ENCODE results near the gene LAP3.

The LAP3 gene

GRCh38 chr4:17599826-17600225 lies 22.8 kb downstream of the LAP3 start:
- no peaks in the 10 kb centered on the region for H3K9me3 ChIP-seq (replicated peaks in 1 of 11)
- H3K4me3 ChIP-seq: no peak overlapping the region
- H3K4me1 ChIP-seq: peaks cover 19 to 53% (median 27%) of the 10 kb centered on the region in 10 experiments
- no peak overlapping the region for H3K4me2 ChIP-seq
- no peak overlapping the region for H3K27ac ChIP-seq
- no peak for TF ChIP-seq Cebpa-rat (IDR thresholded peaks at IDR 0.05)
- H3K9ac ChIP-seq: peak overlapping the region in 1 of 11 experiments; percentile 39; a peak in 1 of 22 replicates
- H3K27me3 ChIP-seq: no peaks in the 10 kb centered on the region
- H4K20me1 ChIP-seq: peaks cover 0 to 79% (median 5%) of the 10 kb centered on the region in 11 experiments; a peak in 10 of 22 replicates
- H3K36me3 ChIP-seq: peaks cover 89 to 94% (median 92%) of the 10 kb centered on the region in 11 experiments

- no peak overlapping the region for H3K4me2 ChIP-seq
- peak overlapping the region in 1 of 11 experiments; percentile 7; a peak in 2 of 22 replicates for H3K27ac ChIP-seq
- peaks cover 0 to 70% (median 4%) of the 10 kb centered on the region in 11 experiments; a peak in 7 of 22 replicates for H4K20me1 ChIP-seq
- no peaks in the 10 kb centered on the region for H3K9me3 ChIP-seq (replicated peaks in 1 of 11)
- TF ChIP-seq Cebpa-rat (IDR thresholded peaks at IDR 0.05): no peak
- H3K36me3 ChIP-seq: peaks cover 83 to 100% (median 88%) of the 10 kb centered on the region in 11 experiments
- no peaks in the 10 kb centered on the region for H3K27me3 ChIP-seq
- peaks cover 0 to 18% (median 0%) of the 10 kb centered on the region in 10 experiments; a peak in 6 of 20 replicates for H3K4me1 ChIP-seq
- H3K9ac ChIP-seq: 0 out of 22 replicates have a peak overlapping the region, but pooled peaks of 1 of the 11 experiments have one; percentile 13
- H3K4me3 ChIP-seq: no peak overlapping the region
These were observed 28.2 kb downstream of the LAP3 start for GRCh38 chr4:17605236-17605635.

GRCh38 chr4:17613761-17614415 lies 36.9 kb downstream of the LAP3 start:
- H4K20me1 ChIP-seq: peaks cover 33 to 40% (median 38%) of the 10 kb centered on the region in 11 experiments
- H3K4me2 ChIP-seq: peak overlapping the region; percentile 75 to 93 (median 80)
- H3K4me3 ChIP-seq: peak overlapping the region; percentile 83 to 95 (median 87)
- peak overlapping the region; percentile 88 to 97 (median 94) for H3K27ac ChIP-seq
- H3K9ac ChIP-seq: peak overlapping the region; percentile 91 to 98 (median 96)
- no peaks in the 10 kb centered on the region for H3K9me3 ChIP-seq (replicated peaks in 1 of 11)
- TF ChIP-seq Cebpa-rat (IDR thresholded peaks at IDR 0.05): no peak
- peaks cover 31 to 52% (median 47%) of the 10 kb centered on the region in 10 experiments for H3K4me1 ChIP-seq
- H3K27me3 ChIP-seq: no peaks in the 10 kb centered on the region
- peaks cover 29 to 44% (median 35%) of the 10 kb centered on the region in 11 experiments for H3K36me3 ChIP-seq

GRCh38 chr4:17614416-17615299 lies 37.7 kb downstream of the LAP3 start, which contains the start of gene MED28:
TSS of gene MED28 (plus strand) at chr4:17614641. CDS start at chr4:17614655, 14 bp downstream.
- Histone ChIP-seq H3K27ac (peak within 1 kb of the TSS; percentile 88 to 97 (median 94)), H4K20me1 (peaks cover 40 to 47% (median 46%) of the 10 kb centered on the region in 11 experiments), H3K4me3 (peak within 1 kb of the TSS; percentile 83 to 95 (median 87)), H3K4me2 (peak within 1 kb of the TSS; percentile 78 to 97 (median 91)), H3K4me1 (peaks cover 33 to 60% (median 53%) of the 10 kb centered on the region in 10 experiments), H3K9me3 (replicated peaks in 1 of 11) (no peaks in the 10 kb centered on the region), H3K36me3 (peaks cover 36 to 45% (median 39%) of the 10 kb centered on the region in 11 experiments), H3K27me3 (no peaks in the 10 kb centered on the region), H3K9ac (peak within 1 kb of the TSS; percentile 91 to 98 (median 96))
- peak in 8 of 11 experiments; percentile 12 to 64 (median 46); a peak in 7 of 22 replicates for TF ChIP-seq Cebpa-rat (IDR thresholded peaks at IDR 0.05)

GRCh38 chr4:17616283-17616682 lies 39.3 kb downstream of the LAP3 start:
- TF ChIP-seq Cebpa-rat (IDR thresholded peaks at IDR 0.05): no peak
- H3K4me2 ChIP-seq: peak overlapping the region; percentile 76 to 97 (median 91)
- H3K27me3 ChIP-seq: no peaks in the 10 kb centered on the region
- peak overlapping the region in 10 of 11 experiments; percentile 12 to 98 (median 96); a peak in 12 of 22 replicates for H3K9ac ChIP-seq
- peaks cover 56 to 63% (median 61%) of the 10 kb centered on the region in 11 experiments for H4K20me1 ChIP-seq
- peaks cover 33 to 60% (median 53%) of the 10 kb centered on the region in 10 experiments for H3K4me1 ChIP-seq
- H3K27ac ChIP-seq: no peak overlapping the region; a peak in 1 of 22 replicates
- peaks cover 52 to 57% (median 55%) of the 10 kb centered on the region in 11 experiments for H3K36me3 ChIP-seq
- H3K9me3 ChIP-seq (replicated peaks in 1 of 11): no peaks in the 10 kb centered on the region
- H3K4me3 ChIP-seq: peak overlapping the region; percentile 9 to 95 (median 87); a peak in 19 of 20 replicates

- Histone ChIP-seq H3K27me3 (no peaks in the 10 kb centered on the region), H3K9me3 (replicated peaks in 1 of 11) (no peaks in the 10 kb centered on the region), H4K20me1 (peaks cover 79 to 89% (median 86%) of the 10 kb centered on the region in 11 experiments), H3K4me3 (no peak overlapping the region; a peak in 1 of 20 replicates), H3K4me2 (peak overlapping the region; percentile 23 to 97 (median 91); a peak in 21 of 22 replicates), H3K36me3 (peaks cover 78 to 84% (median 81%) of the 10 kb centered on the region in 11 experiments), H3K27ac (peak overlapping the region in 7 of 11 experiments; percentile 7 to 36 (median 26); a peak in 8 of 22 replicates), H3K9ac (peak overlapping the region in 8 of 11 experiments; percentile 22 to 53 (median 46); a peak in 11 of 22 replicates), H3K4me1 (peaks cover 33 to 44% (median 43%) of the 10 kb centered on the region in 10 experiments)
- no peak for TF ChIP-seq Cebpa-rat (IDR thresholded peaks at IDR 0.05)
These were observed 41.9 kb downstream of the LAP3 start for GRCh38 chr4:17618926-17619325.

GRCh38 chr4:17619416-17620105 lies 42.6 kb downstream of the LAP3 start:
- peak overlapping the region in 2 of 11 experiments; percentile 16 to 26; a peak in 2 of 22 replicates for H3K27ac ChIP-seq
- H3K9ac ChIP-seq: peak overlapping the region in 5 of 11 experiments; percentile 22 to 50 (median 30); a peak in 3 of 22 replicates
- peaks cover 86 to 96% (median 91%) of the 10 kb centered on the region in 11 experiments for H4K20me1 ChIP-seq
- H3K4me3 ChIP-seq: no peak overlapping the region
- H3K27me3 ChIP-seq: no peaks in the 10 kb centered on the region
- H3K9me3 ChIP-seq (replicated peaks in 1 of 11): no peaks in the 10 kb centered on the region
- peak overlapping the region in 7 of 11 experiments; percentile 23 to 95 (median 91); a peak in 12 of 22 replicates for H3K4me2 ChIP-seq
- no peak for TF ChIP-seq Cebpa-rat (IDR thresholded peaks at IDR 0.05)
- peaks cover 33 to 44% (median 43%) of the 10 kb centered on the region in 10 experiments for H3K4me1 ChIP-seq
- H3K36me3 ChIP-seq: peaks cover 85 to 90% (median 88%) of the 10 kb centered on the region in 11 experiments

Measured in BLaER1 treated with 17β-estradiol and CSF1 and Interleukin-3, amounts not matched to agents 10 nM and 100 nM (cell line).